ENCODE data around the gene CHRDL2.

Gene CHRDL2

DNA sequence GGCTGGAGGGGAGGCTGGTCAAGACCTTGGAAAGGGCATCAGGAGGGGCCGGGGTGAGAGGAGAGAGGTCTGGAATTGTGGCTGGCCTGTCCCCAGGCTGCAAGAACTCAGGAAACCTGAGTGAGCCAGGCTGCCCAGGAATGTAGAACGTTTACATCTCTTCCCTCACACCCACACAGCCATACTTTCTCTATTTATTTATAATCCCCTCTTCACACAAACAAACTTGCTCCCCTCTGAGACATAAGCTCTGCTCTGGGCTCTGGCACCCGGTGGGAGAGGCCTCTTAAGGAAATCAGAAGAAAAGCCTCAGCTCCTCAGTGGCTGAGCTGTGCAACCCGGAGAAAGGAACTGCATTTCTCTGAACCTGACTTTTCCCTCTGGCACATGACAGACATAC, 5.5 kb downstream of the CHRDL2 start:
- peak; percentile 45 for DNase-seq (ENCODE audit: low read depth)
- Histone ChIP-seq H3K9ac (ENCODE audit: low read length) (no peak overlapping the region), H3K4me1 (ENCODE audit: control insufficient read depth, insufficient read depth, low read length) (peaks cover 6% of the 10 kb centered on the region), H3K9me3 (ENCODE audit: control insufficient read depth, low read length) (no peaks in the 10 kb centered on the region), H3K27me3 (replicated peaks; ENCODE audit: control insufficient read depth, insufficient read depth, low read length) (peaks cover 47% of the 10 kb centered on the region), H3K4me3 (ENCODE audit: low read length) (no peak overlapping the region), H3K36me3 (ENCODE audit: control insufficient read depth, insufficient read depth, low read length, severe bottlenecking) (no peaks in the 10 kb centered on the region)

DNA sequence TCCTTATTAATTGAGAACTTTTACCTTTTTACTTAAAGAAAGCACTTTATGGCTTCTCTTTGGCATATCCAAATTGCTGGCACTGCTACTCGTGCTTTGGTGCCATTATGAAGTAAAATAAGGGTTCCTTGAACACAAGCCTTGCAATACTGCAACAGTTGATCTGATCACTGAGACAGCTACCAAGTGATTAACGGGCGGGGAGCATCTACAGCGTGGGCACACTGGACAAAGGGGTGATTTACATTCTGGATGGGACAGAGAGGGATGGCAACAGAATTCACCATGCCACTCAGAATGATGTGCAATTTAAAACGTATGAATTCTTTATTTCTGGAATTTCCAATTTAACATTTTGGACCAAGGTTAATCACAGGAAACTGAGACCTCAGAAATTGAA, 7.7 kb downstream of the CHRDL2 start:
- peaks cover 25% of the 10 kb centered on the region for H3K27me3 ChIP-seq (replicated peaks; ENCODE audit: control insufficient read depth, insufficient read depth, low read length)
- H3K36me3 ChIP-seq (ENCODE audit: control insufficient read depth, insufficient read depth, low read length, severe bottlenecking): no peaks in the 10 kb centered on the region
- H3K9me3 ChIP-seq (ENCODE audit: control insufficient read depth, low read length): no peaks in the 10 kb centered on the region
- H3K9ac ChIP-seq (ENCODE audit: low read length): no peak overlapping the region
- H3K4me3 ChIP-seq (ENCODE audit: low read length): no peak overlapping the region
- DNase-seq (ENCODE audit: low read depth): no peak
- H3K4me1 ChIP-seq (ENCODE audit: control insufficient read depth, insufficient read depth, low read length): peaks cover 8% of the 10 kb centered on the region

DNA sequence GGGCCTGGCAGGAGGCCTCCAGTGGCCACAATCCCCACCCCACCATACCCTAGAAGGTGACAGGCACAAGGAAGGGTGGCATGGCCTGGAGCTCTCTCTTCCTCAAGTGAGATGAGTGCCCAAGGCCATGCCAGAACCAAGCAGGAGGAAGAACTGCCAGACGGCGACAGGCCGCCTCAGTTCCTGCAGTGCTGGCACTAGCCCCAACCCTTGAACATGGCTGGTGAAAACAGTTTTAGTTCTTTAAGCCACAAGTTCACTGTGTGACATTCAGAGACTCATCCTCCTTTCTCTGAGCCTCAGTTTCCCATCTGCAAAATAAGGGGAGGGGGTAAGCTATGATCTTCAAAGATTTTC, 9.8 kb downstream of the CHRDL2 start:
- Histone ChIP-seq H3K9ac (ENCODE audit: low read length) (no peak overlapping the region), H3K4me1 (ENCODE audit: control insufficient read depth, insufficient read depth, low read length) (peaks cover 8% of the 10 kb centered on the region), H3K9me3 (ENCODE audit: control insufficient read depth, low read length) (no peaks in the 10 kb centered on the region), H3K4me3 (ENCODE audit: low read length) (no peak overlapping the region), H3K27me3 (replicated peaks; ENCODE audit: control insufficient read depth, insufficient read depth, low read length) (peaks cover 18% of the 10 kb centered on the region), H3K36me3 (ENCODE audit: control insufficient read depth, insufficient read depth, low read length, severe bottlenecking) (no peaks in the 10 kb centered on the region)
- no peak for DNase-seq (ENCODE audit: low read depth)

DNA sequence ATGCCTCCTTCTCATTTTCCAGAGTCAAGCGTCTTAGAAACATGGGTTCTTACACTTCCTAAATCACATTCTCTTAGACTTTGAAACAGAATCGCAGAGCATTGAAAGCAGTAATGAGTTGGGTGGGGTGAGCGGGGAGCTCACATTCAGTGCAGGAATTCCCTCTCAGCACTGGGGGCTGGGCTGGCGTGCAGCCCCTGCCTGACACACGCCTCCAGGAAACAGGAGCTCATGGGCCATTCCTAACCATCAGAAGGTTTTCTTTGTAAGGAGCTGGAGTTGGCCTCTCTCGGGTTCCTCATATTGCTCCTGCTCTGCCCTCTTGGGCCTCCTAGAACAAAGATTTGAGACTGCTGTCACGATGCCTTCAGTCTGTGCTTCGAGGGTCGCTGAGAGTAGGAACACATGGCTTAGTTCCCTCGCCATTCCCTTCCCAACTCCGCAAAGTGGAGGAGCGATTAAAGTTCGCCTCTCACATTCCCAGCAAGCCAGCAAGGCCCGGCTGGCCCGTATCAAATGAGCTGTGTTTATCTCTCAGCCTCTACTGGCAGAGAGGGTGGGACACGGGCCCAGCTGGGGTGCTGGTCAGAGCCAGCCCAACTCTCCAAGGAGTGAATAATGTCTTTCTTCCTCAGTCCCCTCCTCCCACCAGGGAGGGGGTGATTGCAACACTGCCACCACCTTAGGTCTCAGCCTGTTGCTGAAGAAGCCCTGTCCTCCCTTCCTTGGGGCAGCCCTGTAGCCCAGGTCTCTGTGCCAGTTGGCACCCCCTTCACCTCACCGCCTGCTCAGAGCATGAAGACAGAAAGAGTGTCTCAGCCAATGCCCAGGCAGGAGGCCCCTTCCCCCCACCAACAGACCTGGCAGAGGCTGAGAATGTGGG, 10.4 kb downstream of the CHRDL2 start:
- Histone ChIP-seq H3K36me3 (ENCODE audit: control insufficient read depth, insufficient read depth, low read length, severe bottlenecking) (no peaks in the 10 kb centered on the region), H3K4me3 (ENCODE audit: low read length) (no peak overlapping the region), H3K9ac (ENCODE audit: low read length) (no peak overlapping the region), H3K4me1 (ENCODE audit: control insufficient read depth, insufficient read depth, low read length) (peaks cover 8% of the 10 kb centered on the region), H3K9me3 (ENCODE audit: control insufficient read depth, low read length) (no peaks in the 10 kb centered on the region), H3K27me3 (replicated peaks; ENCODE audit: control insufficient read depth, insufficient read depth, low read length) (peaks cover 12% of the 10 kb centered on the region)
- peak; percentile 27 for DNase-seq (ENCODE audit: low read depth)

DNA sequence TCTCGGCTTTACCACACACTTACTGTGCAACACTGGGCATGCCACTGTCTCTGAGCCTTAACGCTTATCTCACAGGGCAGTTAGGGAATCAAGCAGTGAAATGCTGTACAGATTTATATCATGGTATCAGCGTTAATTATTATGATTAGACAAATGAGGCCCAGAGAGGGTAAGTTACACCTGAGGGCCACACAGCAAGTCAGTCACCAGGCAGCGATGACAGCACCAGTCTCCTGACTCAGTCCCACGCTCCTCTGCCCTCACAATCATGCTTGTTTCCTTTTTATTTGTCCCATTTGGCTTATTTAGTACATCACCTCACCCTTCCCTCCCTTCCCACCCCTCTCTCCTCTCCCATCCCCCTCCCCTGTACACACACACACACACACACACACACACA, 12.2 kb downstream of the CHRDL2 start:
- Histone ChIP-seq H3K36me3 (ENCODE audit: control insufficient read depth, insufficient read depth, low read length, severe bottlenecking) (no peaks in the 10 kb centered on the region), H3K4me1 (ENCODE audit: control insufficient read depth, insufficient read depth, low read length) (peaks cover 8% of the 10 kb centered on the region)
- DNase-seq (ENCODE audit: low read depth): no peak

DNA sequence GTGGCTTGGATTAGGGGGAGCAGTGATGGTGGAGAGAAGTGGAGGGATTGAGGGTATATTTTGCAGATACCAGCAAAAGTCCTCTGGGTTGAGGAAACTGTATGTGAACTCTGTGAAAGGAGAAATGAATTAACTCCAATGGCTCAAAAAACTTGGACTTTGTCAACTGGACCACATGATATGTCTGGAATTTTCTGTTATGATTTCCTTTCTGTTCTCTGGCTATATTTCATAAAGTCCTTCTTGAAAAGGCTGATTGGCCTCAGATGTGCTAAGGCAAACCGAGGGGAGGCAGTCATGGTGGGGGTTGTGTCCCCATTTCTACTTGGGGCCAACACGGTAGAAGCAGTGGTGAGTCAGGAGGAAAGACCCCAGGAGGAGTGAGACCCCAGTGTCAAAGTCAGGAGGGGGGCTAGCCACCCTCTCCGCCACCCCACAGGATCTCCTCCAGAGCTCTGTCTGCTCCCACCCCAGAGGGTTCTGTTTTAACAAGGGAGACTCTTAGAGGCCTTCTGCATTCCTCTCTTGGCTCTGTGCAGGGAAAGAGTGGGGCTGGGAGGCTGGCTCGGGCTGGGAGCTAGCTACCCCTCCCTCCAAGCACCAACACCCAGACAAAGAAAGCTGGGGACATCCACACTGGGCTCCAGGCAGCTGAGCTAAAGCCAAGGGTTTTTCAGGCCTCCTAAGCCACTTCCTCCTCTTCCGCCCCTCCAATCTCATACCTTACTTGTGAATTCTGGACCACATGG, 13.8 kb downstream of the CHRDL2 start:
- DNase-seq (ENCODE audit: low read depth): peak; percentile 56
- Histone ChIP-seq H3K4me1 (ENCODE audit: control insufficient read depth, insufficient read depth, low read length) (peaks cover 8% of the 10 kb centered on the region), H3K36me3 (ENCODE audit: control insufficient read depth, insufficient read depth, low read length, severe bottlenecking) (no peaks in the 10 kb centered on the region), H3K9ac (ENCODE audit: low read length) (no peak overlapping the region), H3K9me3 (ENCODE audit: control insufficient read depth, low read length) (no peaks in the 10 kb centered on the region), H3K27me3 (replicated peaks; ENCODE audit: control insufficient read depth, insufficient read depth, low read length) (peaks cover 4% of the 10 kb centered on the region), H3K4me3 (ENCODE audit: low read length) (no peak overlapping the region)

More for the DNA sequence above, 12.2 kb downstream of the CHRDL2 start:
- no peak overlapping the region for H3K9ac ChIP-seq (ENCODE audit: low read length)
- H3K4me3 ChIP-seq (ENCODE audit: low read length): no peak overlapping the region
- H3K27me3 ChIP-seq (replicated peaks; ENCODE audit: control insufficient read depth, insufficient read depth, low read length): peaks cover 9% of the 10 kb centered on the region
- H3K9me3 ChIP-seq (ENCODE audit: control insufficient read depth, low read length): no peaks in the 10 kb centered on the region

DNA sequence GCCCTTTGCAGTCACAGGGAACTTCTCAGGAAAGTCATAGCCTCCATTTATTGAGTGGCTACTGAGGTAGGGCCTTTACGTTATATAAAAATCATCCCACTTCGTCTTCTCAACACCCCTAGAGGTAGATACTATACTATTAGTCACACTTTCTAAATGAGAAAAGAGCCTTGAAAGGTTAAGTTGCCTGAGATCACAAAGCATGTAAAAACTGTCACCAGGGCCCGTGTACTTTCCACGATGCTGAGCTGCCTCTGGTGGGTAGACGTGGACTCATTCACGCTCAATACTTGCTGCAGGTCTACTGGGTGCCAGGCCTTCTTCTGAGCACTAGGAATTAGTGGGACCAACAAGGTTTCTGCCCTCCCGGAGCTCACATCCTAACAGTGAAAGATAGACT, 16.3 kb downstream of the CHRDL2 start:
- Histone ChIP-seq H3K9ac (ENCODE audit: low read length) (no peak overlapping the region), H3K4me3 (ENCODE audit: low read length) (no peak overlapping the region), H3K9me3 (ENCODE audit: control insufficient read depth, low read length) (no peaks in the 10 kb centered on the region), H3K4me1 (ENCODE audit: control insufficient read depth, insufficient read depth, low read length) (peaks cover 8% of the 10 kb centered on the region), H3K27me3 (replicated peaks; ENCODE audit: control insufficient read depth, insufficient read depth, low read length) (peaks cover 4% of the 10 kb centered on the region), H3K36me3 (ENCODE audit: control insufficient read depth, insufficient read depth, low read length, severe bottlenecking) (no peaks in the 10 kb centered on the region)
- no peak for DNase-seq (ENCODE audit: low read depth)

DNA sequence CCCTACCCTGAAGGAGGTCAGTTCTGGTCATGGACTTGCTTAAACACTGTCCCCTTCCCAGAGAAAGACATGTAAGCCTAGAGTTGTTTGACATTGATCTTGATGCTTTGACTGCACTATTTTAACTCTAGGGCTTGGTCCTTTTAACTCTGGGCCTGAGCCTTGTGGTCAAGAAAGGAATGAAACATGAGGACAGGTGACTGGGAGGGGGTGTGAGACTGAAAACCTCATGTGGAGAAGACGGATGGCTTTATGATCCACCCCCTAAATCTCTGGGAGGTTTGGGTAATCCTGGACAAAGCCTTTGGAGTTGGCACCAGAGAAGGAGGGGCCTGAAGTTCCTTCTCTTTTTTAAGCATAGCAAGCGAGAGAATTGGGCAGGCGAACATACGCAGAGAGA, 17.5 kb downstream of the CHRDL2 start:
- DNase-seq (ENCODE audit: low read depth): no peak
- Histone ChIP-seq H3K27me3 (replicated peaks; ENCODE audit: control insufficient read depth, insufficient read depth, low read length) (peaks cover 4% of the 10 kb centered on the region), H3K9ac (ENCODE audit: low read length) (no peak overlapping the region), H3K36me3 (ENCODE audit: control insufficient read depth, insufficient read depth, low read length, severe bottlenecking) (no peaks in the 10 kb centered on the region), H3K9me3 (ENCODE audit: control insufficient read depth, low read length) (no peaks in the 10 kb centered on the region), H3K4me3 (ENCODE audit: low read length) (no peak overlapping the region), H3K4me1 (ENCODE audit: control insufficient read depth, insufficient read depth, low read length) (peaks cover 8% of the 10 kb centered on the region)

DNA sequence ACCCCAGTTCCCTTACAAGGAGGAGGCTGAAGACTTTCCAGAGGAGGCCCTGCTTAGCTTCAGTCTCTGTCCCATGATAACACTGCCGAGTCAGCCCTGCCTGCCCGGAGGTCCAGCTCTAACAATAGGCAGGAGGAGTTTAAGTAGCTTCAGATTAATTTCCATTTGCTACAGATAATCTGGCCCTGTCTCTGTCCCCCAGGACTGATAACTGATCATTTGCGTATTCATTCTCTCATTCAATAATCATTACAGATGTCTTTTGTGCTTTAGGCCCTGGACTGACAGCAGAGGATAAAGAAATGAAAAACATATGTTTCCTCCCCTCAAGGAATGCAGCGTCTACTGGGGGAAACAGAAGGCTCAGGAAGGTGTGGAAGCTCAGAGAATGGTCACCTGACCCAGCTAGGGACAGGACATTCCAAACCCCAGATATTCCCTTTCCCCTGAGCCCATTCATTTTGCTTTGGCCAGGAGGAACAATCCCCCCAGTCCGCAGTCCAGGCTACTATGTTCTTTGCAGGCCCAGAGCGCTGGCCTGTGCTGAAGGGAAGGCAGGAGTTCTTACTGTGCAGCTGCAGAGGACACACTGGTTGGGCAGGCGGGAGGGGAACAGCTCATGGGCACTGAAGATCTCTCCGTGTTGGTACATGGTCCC, 20.8 kb downstream of the CHRDL2 start:
- Histone ChIP-seq H3K4me3 (ENCODE audit: low read length) (no peak overlapping the region), H3K9ac (ENCODE audit: low read length) (no peak overlapping the region), H3K36me3 (ENCODE audit: control insufficient read depth, insufficient read depth, low read length, severe bottlenecking) (no peaks in the 10 kb centered on the region), H3K4me1 (ENCODE audit: control insufficient read depth, insufficient read depth, low read length) (peaks cover 8% of the 10 kb centered on the region), H3K27me3 (replicated peaks; ENCODE audit: control insufficient read depth, insufficient read depth, low read length) (peaks cover 8% of the 10 kb centered on the region), H3K9me3 (ENCODE audit: control insufficient read depth, low read length) (no peaks in the 10 kb centered on the region)
- peak; percentile 61 for DNase-seq (ENCODE audit: low read depth)

DNA sequence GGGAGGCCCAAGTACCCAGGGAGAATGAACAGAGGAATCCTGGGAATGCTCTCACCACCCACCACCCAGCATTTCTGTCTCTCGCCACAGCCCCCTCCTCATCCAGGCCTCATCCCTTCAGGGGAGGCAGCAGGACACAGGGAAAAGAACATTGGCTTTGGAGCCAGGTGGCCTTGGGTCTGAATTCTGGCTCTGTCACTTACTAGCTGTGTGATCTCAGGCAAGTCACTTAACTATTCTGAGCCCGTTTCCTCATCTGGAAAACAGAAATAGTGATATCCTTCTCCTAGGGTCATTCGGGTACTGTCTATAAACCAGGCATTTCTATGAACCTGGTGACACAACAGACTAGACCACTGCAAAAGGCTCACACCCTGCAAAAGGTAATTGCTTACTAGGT, 22.1 kb downstream of the CHRDL2 start:
- Histone ChIP-seq H3K4me1 (ENCODE audit: control insufficient read depth, insufficient read depth, low read length) (peaks cover 8% of the 10 kb centered on the region), H3K27me3 (replicated peaks; ENCODE audit: control insufficient read depth, insufficient read depth, low read length) (peaks cover 8% of the 10 kb centered on the region), H3K9ac (ENCODE audit: low read length) (no peak overlapping the region), H3K4me3 (ENCODE audit: low read length) (no peak overlapping the region), H3K9me3 (ENCODE audit: control insufficient read depth, low read length) (no peaks in the 10 kb centered on the region), H3K36me3 (ENCODE audit: control insufficient read depth, insufficient read depth, low read length, severe bottlenecking) (no peaks in the 10 kb centered on the region)
- DNase-seq (ENCODE audit: low read depth): no peak
